HG03575 (cell line): ENCODE data around the gene SMG7.

Experiments
- ATAC-seq: cut with Tn5 transposase; IDR thresholded peaks from one replicate; pipeline ENCODE4 v1.9.1; 2021; ENCODE audit not compliant: unreplicated experiment, insufficient number of reproducible peaks, low FRiP score; ENCODE audit errors: extremely low read depth

SMG7 gene

GRCh38 chr1:183602510-183602909 lies 130.2 kb downstream of the SMG7 start:
- no peak for ATAC-seq
